Neuronal stem cell (in vitro differentiated cells): Measurements from ENCODE around the gene YIPF3.
"Not testable (repeated sequence)": the region's sequence is repeated elsewhere in the genome, so short reads cannot be mapped to it uniquely, and the experiment has no call there.

Experiments
- DNase-seq: peaks from one replicate; pipeline ENCODE4 v3.0.0-alpha.2; 2013; ENCODE audit warnings: low spot score
- H2AFZ ChIP-seq: one replicate; pipeline ENCODE4 v1.6.1; 2013; ENCODE audit warnings: mild to moderate bottlenecking, low read length, inconsistent platforms
- H2AK5ac ChIP-seq: 2 replicates; pipeline ENCODE4 v1.6.1; 2013; ENCODE audit warnings: low read depth, mild to moderate bottlenecking, inconsistent platforms, low read length, moderate library complexity, mixed read lengths
- H2BK120ac ChIP-seq: 2 replicates; pipeline ENCODE4 v1.6.1; 2013; ENCODE audit warnings: low read depth, mild to moderate bottlenecking, inconsistent platforms, low read length, moderate library complexity, mixed read lengths
- H2BK12ac ChIP-seq: one replicate; pipeline ENCODE4 v1.6.1; 2013; ENCODE audit warnings: low read length, inconsistent platforms
- H2BK15ac ChIP-seq: 2 replicates; pipeline ENCODE4 v1.6.1; 2013; ENCODE audit warnings: mild to moderate bottlenecking, low read length, inconsistent platforms, mixed read lengths
- H2BK5ac ChIP-seq: one replicate; pipeline ENCODE4 v1.6.1; 2013; ENCODE audit warnings: inconsistent platforms, mild to moderate bottlenecking, low read length, moderate library complexity
- H3K14ac ChIP-seq: one replicate; pipeline ENCODE4 v1.6.1; 2013; ENCODE audit warnings: low read length, inconsistent platforms
- H3K18ac ChIP-seq: 2 replicates; pipeline ENCODE4 v1.6.1; 2013; ENCODE audit warnings: low read length, inconsistent platforms
- H3K23ac ChIP-seq: 2 replicates; pipeline ENCODE4 v1.6.1; 2013; ENCODE audit warnings: low read depth, mild to moderate bottlenecking, mixed read lengths, low read length, inconsistent platforms; ENCODE audit not compliant: poor library complexity
- H3K27ac ChIP-seq: replicated peaks from 3 replicates; pipeline ENCODE4 v1.5.1; 2013; ENCODE audit warnings: low read length, inconsistent platforms
- H3K27me3 ChIP-seq, 3 experiments: 2 replicates each; pipeline ENCODE4 v1.6.1; 2013; ENCODE audit warnings: low read length in 3 of 3, mild to moderate bottlenecking in 2 of 3, inconsistent platforms in 1 of 3, low read depth in 1 of 3, mixed read lengths in 1 of 3, moderate library complexity in 1 of 3; ENCODE audit not compliant: control insufficient read depth in 3 of 3, insufficient read depth in 3 of 3
- H3K36me3 ChIP-seq, 2 donors: replicated peaks in 1 of 2; 2 replicates each; pipeline ENCODE4 v1.6.1; 2013; ENCODE audit warnings: low read length in 2 of 2; ENCODE audit not compliant: control insufficient read depth in 2 of 2, insufficient read depth in 2 of 2
- H3K4ac ChIP-seq: 2 replicates; pipeline ENCODE4 v1.6.1; 2013; ENCODE audit warnings: inconsistent platforms, mild to moderate bottlenecking, low read length, moderate library complexity
- H3K4me1 ChIP-seq, 2 donors: 1 replicate in 1 of 2; 2 replicates in 1 of 2; pipeline ENCODE4 v1.6.1; 2013; ENCODE audit warnings: low read length in 2 of 2, low read depth in 1 of 2; ENCODE audit not compliant: control insufficient read depth in 2 of 2, insufficient read depth in 1 of 2
- H3K4me2 ChIP-seq: one replicate; pipeline ENCODE4 v1.6.1; 2013; ENCODE audit warnings: mild to moderate bottlenecking, low read length, inconsistent platforms; ENCODE audit not compliant: insufficient read depth, poor library complexity, severe bottlenecking
- H3K4me3 ChIP-seq, 2 donors: 2 replicates each; pipeline ENCODE4 v1.5.1; 2013; ENCODE audit warnings: low read length in 2 of 2, mild to moderate bottlenecking in 2 of 2, inconsistent platforms in 1 of 2, moderate library complexity in 1 of 2
- H3K79me1 ChIP-seq: one replicate; pipeline ENCODE4 v1.6.1; 2013; ENCODE audit warnings: low read depth, mild to moderate bottlenecking, inconsistent platforms, low read length, moderate library complexity
- H3K9ac ChIP-seq: one replicate; pipeline ENCODE4 v1.6.1; 2013; ENCODE audit warnings: mild to moderate bottlenecking, low read depth, low read length, inconsistent platforms; ENCODE audit not compliant: poor library complexity
- H3K9me3 ChIP-seq, 2 donors: replicated peaks in 1 of 2; 2 replicates each; pipeline versions ENCODE3 to v1.6.1; 2013; ENCODE audit warnings: low read length in 2 of 2, mild to moderate bottlenecking in 2 of 2, inconsistent platforms in 1 of 2, low read depth in 1 of 2, mixed read lengths in 1 of 2, moderate library complexity in 1 of 2; ENCODE audit not compliant: control insufficient read depth in 2 of 2, insufficient read depth in 1 of 2
- H4K8ac ChIP-seq: one replicate; pipeline ENCODE4 v1.6.1; 2013; ENCODE audit warnings: low read depth, mild to moderate bottlenecking, inconsistent platforms, low read length, moderate library complexity
- H4K91ac ChIP-seq: one replicate; pipeline ENCODE4 v1.6.1; 2013; ENCODE audit warnings: low read length, low read depth, mild to moderate bottlenecking, inconsistent platforms; ENCODE audit not compliant: poor library complexity
- WGBS, 2 donors: extraction: QIAGEN DNeasy Blood & Tissue Kit; methylation state at CpG; one replicate each; pipeline ENCODE4 v1.1.7; 2013; ENCODE audit warnings: missing lambda C conversion rate in 2 of 2, mixed read lengths in 1 of 2; ENCODE audit not compliant: insufficient read length in 2 of 2, insufficient replicate concordance in 1 of 2; ENCODE audit errors: extremely low coverage in 2 of 2; 5-methylcytosine and 5-hydroxymethylcytosine counted together

The YIPF3 gene

GRCh38 chr6:43544461-43544860 is 27.7 kb upstream of the YIPF3 start:
- H3K14ac ChIP-seq, result no peak overlapping the region
- no peak overlapping the region for H3K4me3 ChIP-seq
- H2AFZ ChIP-seq, result no peak overlapping the region
- no peak overlapping the region for H3K9ac ChIP-seq
- H3K23ac ChIP-seq, result no peak overlapping the region
- no peaks in the 10 kb centered on the region for H3K4me1 ChIP-seq
- DNase-seq, result no peak
- no peak overlapping the region for H2AK5ac ChIP-seq
- WGBS, 2 donors, result no CpG with 5 or more reads among the region's 4 CpGs
- no peaks in the 10 kb centered on the region for H3K27me3 ChIP-seq
- no peaks in the 10 kb centered on the region for H3K9me3 ChIP-seq
- no peak overlapping the region for H2BK12ac ChIP-seq
- no peak overlapping the region for H3K27ac ChIP-seq
- no peak overlapping the region for H3K18ac ChIP-seq
- H3K4ac ChIP-seq, result no peak overlapping the region
- H2BK15ac ChIP-seq, result no peak overlapping the region
- no peak overlapping the region for H4K8ac ChIP-seq
- H4K91ac ChIP-seq, result no peak overlapping the region
- H3K36me3 ChIP-seq, result peaks cover 32 to 96% of the 10 kb centered on the region in 2 donors
- no peak overlapping the region for H2BK120ac ChIP-seq
- H3K4me2 ChIP-seq, result no peak overlapping the region
- H3K79me1 ChIP-seq, result no peaks in the 10 kb centered on the region
- no peak overlapping the region for H2BK5ac ChIP-seq

GRCh38 chr6:43541774-43542471 is 25.2 kb upstream of the YIPF3 start:
- Histone ChIP-seq H2AFZ (no peak overlapping the region), H4K91ac (no peak overlapping the region), H3K79me1 (no peaks in the 10 kb centered on the region), H3K9ac (no peak overlapping the region), H2BK12ac (no peak overlapping the region), H3K4ac (no peak overlapping the region), H3K14ac (no peak overlapping the region), H3K36me3 (peaks cover 22 to 94% of the 10 kb centered on the region in 2 donors), H3K4me1 (no peaks in the 10 kb centered on the region), H2AK5ac (no peak overlapping the region), H3K4me3 (no peak overlapping the region), H3K23ac (no peak overlapping the region), H2BK120ac (no peak overlapping the region), H4K8ac (no peak overlapping the region), H3K27me3 (no peaks in the 10 kb centered on the region), H3K18ac (no peak overlapping the region), H3K27ac (no peak overlapping the region), H3K4me2 (no peak overlapping the region), H3K9me3 (no peaks in the 10 kb centered on the region), H2BK15ac (no peak overlapping the region), H2BK5ac (no peak overlapping the region)
- no CpG with 5 or more reads among the region's 8 CpGs for WGBS, 2 donors
- no peak for DNase-seq

- Histone ChIP-seq H2BK5ac (no peak overlapping the region), H3K27me3 (no peaks in the 10 kb centered on the region), H3K9me3 (no peaks in the 10 kb centered on the region), H2AFZ (no peak overlapping the region), H2AK5ac (no peak overlapping the region), H3K4me1 (no peaks in the 10 kb centered on the region), H4K8ac (no peak overlapping the region), H2BK120ac (no peak overlapping the region), H3K79me1 (no peaks in the 10 kb centered on the region), H3K4ac (no peak overlapping the region), H2BK15ac (no peak overlapping the region), H3K23ac (no peak overlapping the region), H3K4me3 (no peak overlapping the region), H3K9ac (no peak overlapping the region), H3K14ac (no peak overlapping the region), H3K27ac (no peak overlapping the region), H3K18ac (no peak overlapping the region), H2BK12ac (no peak overlapping the region), H3K4me2 (no peak overlapping the region), H3K36me3 (peaks cover 18 to 91% of the 10 kb centered on the region in 2 donors), H4K91ac (no peak overlapping the region)
- WGBS, 2 donors, result no CpG with 5 or more reads among the region's 5 CpGs
- DNase-seq, result no peak
These were observed 23.8 kb upstream of the YIPF3 start for GRCh38 chr6:43540507-43540906.

GRCh38 chr6:43539409-43539808 is 22.7 kb upstream of the YIPF3 start:
- not testable (repeated sequence) for H2BK15ac ChIP-seq, H3K9me3 ChIP-seq, H2BK12ac ChIP-seq, H3K9ac ChIP-seq, DNase-seq, H3K79me1 ChIP-seq, H3K4me3 ChIP-seq, H3K18ac ChIP-seq, H3K27ac ChIP-seq, H3K4me2 ChIP-seq, H4K8ac ChIP-seq, H4K91ac ChIP-seq, H3K4ac ChIP-seq, H3K23ac ChIP-seq, H3K27me3 ChIP-seq, H2AFZ ChIP-seq, H3K4me1 ChIP-seq, H2AK5ac ChIP-seq, H2BK5ac ChIP-seq, H2BK120ac ChIP-seq, H3K14ac ChIP-seq
- no CpG with 5 or more reads among the region's 20 CpGs for WGBS, 2 donors
- H3K36me3 ChIP-seq, result peaks cover 14 to 89% of the 10 kb centered on the region in 2 donors
